Spleen (tissue), 7 donors: ENCODE measurements around the gene PPP1R1B.

Experiments
- CTCF ChIP-seq, 11 experiments: fragments of 200-600 bp in 7 of 11; fragments of 450-650 bp in 4 of 11; sonication (generic) in 4 of 11; IDR thresholded peaks in 8 of 11; conservative IDR thresholded peaks in 3 of 11; 1 replicate in 7 of 11; 2 replicates in 4 of 11; pipeline versions ENCODE4 v1.4.0 to v1.8.0; 2016 to 2021; ENCODE audit warnings: antibody characterized with exemption in 11 of 11, inconsistent platforms in 4 of 11, mild to moderate bottlenecking in 1 of 11
- POLR2A ChIP-seq, 3 donors: fragments of 450-650 bp; IDR thresholded peaks; one replicate each; pipeline ENCODE4 v1.5.1; 2017; ENCODE audit warnings: antibody characterized with exemption in 3 of 3, mild to moderate bottlenecking in 1 of 3
- POLR2AphosphoS5 ChIP-seq, 3 donors: sonication (generic); formaldehyde crosslinking; IDR thresholded peaks; one replicate each; pipeline ENCODE4 v1.5.1; 2017; ENCODE audit warnings: antibody characterized with exemption in 3 of 3
- donor health status: DM: no; HTN: no; CAD: no; lungs with moderate emphysema.
- donor health status: DM: no; HTN: no; CAD: no.
- donor health status: DM: no; HTN: no; CAD: no.

- TF ChIP-seq CTCF (IDR thresholded peaks at IDR 0.05 in 8 of 11, conservative IDR thresholded peaks at IDR 0.05 in 3 of 11): no peak
- TF ChIP-seq POLR2A (IDR thresholded peaks at IDR 0.05): no peak
- no peak for TF ChIP-seq POLR2AphosphoS5 (IDR thresholded peaks at IDR 0.05)
Measured at GRCh38 chr17:39601758-39602532, 24.8 kb upstream of the PPP1R1B start.
